Stimulated activated CD8-positive, alpha-beta memory T cell treated with anti-CD3 and anti-CD28 coated beads, Interleukin-12 subunit alpha, Interleukin-12 subunit beta, amount 100 ng/mL, for 24 hours (primary cell): ENCODE results near the gene MRPL55.
"Not testable (repeated sequence)": the region's sequence is repeated elsewhere in the genome, so short reads cannot be mapped to it uniquely, and the experiment has no call there.

ENCODE experiments used
- DNase-seq: peaks from one replicate; pipeline ENCODE4 v3.0.0-alpha.2; 2020; ENCODE audit errors: extremely low read depth

The MRPL55 gene

GRCh38 chr1:228120857-228121489 is 11.9 kb upstream of the MRPL55 start:
- no peak for DNase-seq

GRCh38 chr1:228120351-228120750 is 11.3 kb upstream of the MRPL55 start:
- no peak for DNase-seq

GRCh38 chr1:228118040-228118439 is 8.9 kb upstream of the MRPL55 start:
- DNase-seq = no peak

- DNase-seq = no peak
These were observed 8.2 kb upstream of the MRPL55 start for GRCh38 chr1:228117335-228117734.

- no peak for DNase-seq
These were observed 5.7 kb upstream of the MRPL55 start for GRCh38 chr1:228114827-228115226.

- no peak for DNase-seq
These were observed 3.5 kb upstream of the MRPL55 start for GRCh38 chr1:228112617-228113016.

GRCh38 chr1:228112167-228112566 is 3.1 kb upstream of the MRPL55 start:
- no peak for DNase-seq

- not testable (repeated sequence) for DNase-seq
These were observed 2.2 kb upstream of the MRPL55 start for GRCh38 chr1:228111315-228111714.

GRCh38 chr1:228110556-228110955 is 1.5 kb upstream of the MRPL55 start:
- DNase-seq = no peak

- DNase-seq = no peak
These were observed 926 bp upstream of the MRPL55 start for GRCh38 chr1:228109962-228110488.

- no peak for DNase-seq
These were observed 392 bp downstream of the MRPL55 start for GRCh38 chr1:228108742-228109072.

GRCh38 chr1:228108055-228108690 is 926 bp downstream of the MRPL55 start:
- DNase-seq = no peak

- no peak for DNase-seq
These were observed 1.5 kb downstream of the MRPL55 start for GRCh38 chr1:228107636-228108035.

GRCh38 chr1:228106800-228107054 is 2.4 kb downstream of the MRPL55 start:
- no peak for DNase-seq

- DNase-seq = no peak
These were observed 2.9 kb downstream of the MRPL55 start for GRCh38 chr1:228105996-228106799.

- no peak for DNase-seq
These were observed 3.7 kb downstream of the MRPL55 start for GRCh38 chr1:228105270-228105995.

GRCh38 chr1:228104526-228105269 is 4.4 kb downstream of the MRPL55 start:
- no peak for DNase-seq

GRCh38 chr1:228102791-228103620 is 6.1 kb downstream of the MRPL55 start, which contains the start of gene C1orf35:
Gene C1orf35, minus strand, starts transcription at chr1:228103325. Its CDS starts 98 bp downstream, at chr1:228103227.
- peak; percentile 90 for DNase-seq

- DNase-seq = no peak
These were observed 6.9 kb downstream of the MRPL55 start for GRCh38 chr1:228101994-228102790.

GRCh38 chr1:228101614-228101993 is 7.5 kb downstream of the MRPL55 start:
- DNase-seq = no peak
